ENCODE measurements around the gene QRFP. TPM values are rescaled to one million over a fixed set of nuclear protein-coding genes. Genes with fewer than 3 reads are reported as not detected.

The QRFP gene
- total RNA-seq, 1 donor from 2014 or later = not detected

DNA sequence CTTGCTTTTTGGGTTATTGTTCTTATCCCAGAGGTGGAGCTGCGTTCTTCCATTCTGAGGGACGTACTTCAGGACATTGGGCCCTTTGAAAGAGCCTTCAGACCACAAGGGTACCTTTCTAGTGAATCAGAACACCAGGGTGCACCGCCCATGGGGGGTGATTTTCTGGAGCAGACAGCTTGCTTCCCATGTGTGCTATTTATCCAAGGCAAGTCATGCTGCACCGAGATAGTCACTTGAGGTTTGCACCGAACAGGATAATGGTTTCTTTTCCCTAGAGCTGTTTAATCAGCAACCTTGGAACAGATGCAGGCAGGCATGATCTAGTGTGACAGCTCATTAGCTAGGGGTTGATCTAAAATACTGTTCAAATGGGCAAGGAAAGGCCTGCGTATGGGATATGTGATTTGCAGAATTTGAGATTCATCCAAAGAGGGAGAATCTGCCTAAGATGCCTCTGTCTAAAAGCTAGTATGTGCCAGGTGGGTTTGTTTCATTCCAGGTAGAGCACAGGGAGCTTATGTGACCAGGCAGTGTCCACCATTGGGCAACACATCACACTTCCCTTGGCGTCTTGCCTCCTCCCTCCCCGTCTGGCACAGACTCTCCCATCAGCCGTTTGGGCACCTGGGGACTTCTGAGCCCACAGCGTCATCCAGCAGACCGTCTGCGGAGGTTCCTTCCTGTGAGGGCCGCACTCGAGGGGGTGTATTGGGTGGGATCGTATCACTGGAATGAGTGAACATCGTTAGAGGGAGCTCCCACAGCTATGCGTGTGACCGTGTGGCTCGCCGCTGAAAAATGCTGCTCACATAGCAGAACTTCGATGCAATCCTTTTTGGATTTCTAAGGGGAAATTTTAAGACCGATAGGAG is 38.5 kb downstream of the QRFP start:
- Histone ChIP-seq H3K36me3 (peaks cover 32 to 39% of the 10 kb centered on the region in 2 donors), H3K4me1 (peaks cover 17 to 42% of the 10 kb centered on the region in 2 donors), H3K27me3 (no peaks in the 10 kb centered on the region), H3K9me3 (no peaks in the 10 kb centered on the region), H3K4me3 (peak overlapping the region in 1 of 2 donors; percentile 26), H3K27ac (peak overlapping the region; percentile 77 to 80)
- intact Hi-C loops (cut with DNase I) = no loop called here
- peak; percentile 34 to 83 for DNase-seq (ENCODE audit: low spot score in 2 of 2)
- TF ChIP-seq, protein P1, sequence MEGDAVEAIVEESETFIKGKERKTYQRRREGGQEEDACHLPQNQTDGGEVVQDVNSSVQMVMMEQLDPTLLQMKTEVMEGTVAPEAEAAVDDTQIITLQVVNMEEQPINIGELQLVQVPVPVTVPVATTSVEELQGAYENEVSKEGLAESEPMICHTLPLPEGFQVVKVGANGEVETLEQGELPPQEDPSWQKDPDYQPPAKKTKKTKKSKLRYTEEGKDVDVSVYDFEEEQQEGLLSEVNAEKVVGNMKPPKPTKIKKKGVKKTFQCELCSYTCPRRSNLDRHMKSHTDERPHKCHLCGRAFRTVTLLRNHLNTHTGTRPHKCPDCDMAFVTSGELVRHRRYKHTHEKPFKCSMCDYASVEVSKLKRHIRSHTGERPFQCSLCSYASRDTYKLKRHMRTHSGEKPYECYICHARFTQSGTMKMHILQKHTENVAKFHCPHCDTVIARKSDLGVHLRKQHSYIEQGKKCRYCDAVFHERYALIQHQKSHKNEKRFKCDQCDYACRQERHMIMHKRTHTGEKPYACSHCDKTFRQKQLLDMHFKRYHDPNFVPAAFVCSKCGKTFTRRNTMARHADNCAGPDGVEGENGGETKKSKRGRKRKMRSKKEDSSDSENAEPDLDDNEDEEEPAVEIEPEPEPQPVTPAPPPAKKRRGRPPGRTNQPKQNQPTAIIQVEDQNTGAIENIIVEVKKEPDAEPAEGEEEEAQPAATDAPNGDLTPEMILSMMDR (IDR thresholded peaks at IDR 0.05) = no peak

DNA sequence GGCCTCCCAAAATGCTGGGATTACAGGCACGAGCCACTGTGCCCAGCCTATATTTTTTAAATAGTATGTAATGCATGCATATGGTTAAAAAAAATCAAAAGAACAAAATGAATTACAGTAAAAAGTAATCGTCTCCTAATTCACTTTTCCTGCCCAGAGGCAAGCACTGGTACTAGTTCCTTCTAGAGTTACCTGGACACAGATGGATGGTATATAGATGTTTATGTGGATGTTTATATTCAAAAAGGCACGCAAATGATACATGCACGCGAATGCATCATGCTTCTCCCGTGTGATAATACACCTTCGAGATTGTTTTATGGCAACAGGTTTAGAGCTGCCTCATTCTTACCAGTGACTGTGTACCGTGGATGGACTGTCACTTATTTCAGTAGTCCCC is 40.1 kb downstream of the QRFP start:
- Histone ChIP-seq H3K36me3 (peaks cover 28 to 33% of the 10 kb centered on the region in 2 donors), H3K27ac (no peak overlapping the region), H3K4me3 (no peak overlapping the region), H3K4me1 (peaks cover 17 to 36% of the 10 kb centered on the region in 2 donors), H3K27me3 (no peaks in the 10 kb centered on the region), H3K9me3 (no peaks in the 10 kb centered on the region)
- TF ChIP-seq, protein P1 (IDR thresholded peaks at IDR 0.05) = no peak
- intact Hi-C loops (cut with DNase I) = no loop called here
- no peak for DNase-seq (ENCODE audit: low spot score in 2 of 2)

DNA sequence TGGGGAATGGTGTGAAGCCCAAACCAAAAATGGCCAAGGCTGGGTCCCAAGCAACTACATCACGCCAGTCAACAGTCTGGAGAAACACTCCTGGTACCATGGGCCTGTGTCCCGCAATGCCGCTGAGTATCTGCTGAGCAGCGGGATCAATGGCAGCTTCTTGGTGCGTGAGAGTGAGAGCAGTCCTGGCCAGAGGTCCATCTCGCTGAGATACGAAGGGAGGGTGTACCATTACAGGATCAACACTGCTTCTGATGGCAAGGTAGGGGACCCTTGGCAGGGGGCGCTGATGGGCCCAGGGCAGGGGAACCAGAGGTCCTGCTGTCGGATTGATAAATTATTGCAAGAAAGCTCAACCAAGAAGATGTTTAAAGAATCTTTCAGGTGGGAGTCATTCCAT is 41.8 kb downstream of the QRFP start:
- H3K27me3 ChIP-seq = no peaks in the 10 kb centered on the region
- H3K4me1 ChIP-seq = peaks cover 10 to 25% of the 10 kb centered on the region in 2 donors
- H3K4me3 ChIP-seq = no peak overlapping the region
- H3K36me3 ChIP-seq = peaks cover 28 to 33% of the 10 kb centered on the region in 2 donors
- intact Hi-C loops (cut with DNase I) = no loop called here
- H3K27ac ChIP-seq = peak overlapping the region in 1 of 2 donors; percentile 40
- H3K9me3 ChIP-seq = no peaks in the 10 kb centered on the region
- no peak for DNase-seq (ENCODE audit: low spot score in 2 of 2)
- TF ChIP-seq, protein P1 (IDR thresholded peaks at IDR 0.05) = no peak

DNA sequence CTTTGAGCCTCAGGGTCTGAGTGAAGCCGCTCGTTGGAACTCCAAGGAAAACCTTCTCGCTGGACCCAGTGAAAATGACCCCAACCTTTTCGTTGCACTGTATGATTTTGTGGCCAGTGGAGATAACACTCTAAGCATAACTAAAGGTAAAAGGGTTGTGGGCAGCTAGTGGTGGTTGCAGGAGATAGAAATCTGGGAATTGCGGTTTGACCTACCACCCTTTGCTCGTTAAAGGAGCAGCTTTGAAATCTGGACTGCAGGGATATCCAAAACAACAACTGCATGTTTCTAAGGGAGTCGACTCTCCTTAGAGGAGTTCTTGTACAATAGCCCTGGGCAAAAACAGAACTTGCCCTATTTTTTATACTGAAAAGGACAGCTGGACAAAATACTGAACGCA is 42.5 kb downstream of the QRFP start:
- intact Hi-C loops (cut with DNase I) = no loop called here
- no peaks in the 10 kb centered on the region for H3K9me3 ChIP-seq
- H3K4me3 ChIP-seq = no peak overlapping the region
- TF ChIP-seq, protein P1 (IDR thresholded peaks at IDR 0.05) = no peak
- DNase-seq (ENCODE audit: low spot score in 2 of 2) = no peak
- H3K27ac ChIP-seq = no peak overlapping the region
- peaks cover 28 to 33% of the 10 kb centered on the region in 2 donors for H3K36me3 ChIP-seq
- H3K27me3 ChIP-seq = no peaks in the 10 kb centered on the region
- H3K4me1 ChIP-seq = peaks cover 10 to 27% of the 10 kb centered on the region in 2 donors

DNA sequence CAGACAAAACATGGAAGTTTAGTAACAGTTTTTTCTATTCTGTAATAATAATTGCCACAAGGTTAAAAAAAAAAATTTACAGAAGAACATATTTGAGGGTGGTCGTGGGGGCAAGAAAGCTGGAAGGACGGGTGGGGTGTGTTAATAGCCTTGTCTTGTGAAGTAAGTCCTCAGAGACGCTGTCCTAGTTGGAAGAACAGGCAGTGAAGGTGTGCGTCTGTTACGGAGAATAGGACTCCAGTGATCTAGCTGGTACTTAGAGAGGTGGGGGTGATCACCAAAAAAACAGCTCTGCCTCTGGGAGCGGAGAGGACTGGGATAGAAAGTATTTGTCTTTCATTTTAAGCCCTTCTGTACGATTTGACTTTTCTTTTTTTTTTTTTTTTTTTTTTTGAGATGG is 43.8 kb downstream of the QRFP start:
- peaks cover 28 to 33% of the 10 kb centered on the region in 2 donors for H3K36me3 ChIP-seq
- no peaks in the 10 kb centered on the region for H3K27me3 ChIP-seq
- H3K9me3 ChIP-seq = no peaks in the 10 kb centered on the region
- H3K4me3 ChIP-seq = no peak overlapping the region
- intact Hi-C loops (cut with DNase I) = no loop called here
- TF ChIP-seq, protein P1 (IDR thresholded peaks at IDR 0.05) = no peak
- peaks cover under 1 to 24% of the 10 kb centered on the region in 2 donors for H3K4me1 ChIP-seq
- H3K27ac ChIP-seq = peak overlapping the region; percentile 54 to 98
- peak in 1 of 2 donors; percentile 55 for DNase-seq (ENCODE audit: low spot score in 2 of 2)

All from ascending aorta (tissue), 2 donors.